Parathyroid adenoma (tissue), 2 donors: ENCODE results near the gene POLR2M.

Experiments used
- H2AFZ ChIP-seq: fragments of 300-600 bp; sonication (generic); one replicate; pipeline ENCODE4 v1.7.0; 2017; ENCODE audit warnings: antibody characterized with exemption, mild to moderate bottlenecking
- H3K27ac ChIP-seq: fragments of 300-600 bp; sonication (generic); one replicate; pipeline ENCODE4 v1.7.0; 2017
- H3K27me3 ChIP-seq: fragments of 300-600 bp; sonication (generic); one replicate; pipeline ENCODE4 v1.7.0; 2017; ENCODE audit warnings: low read length; ENCODE audit not compliant: control insufficient read depth, insufficient read depth
- H3K36me3 ChIP-seq: fragments of 300-600 bp; sonication (generic); one replicate; pipeline ENCODE4 v1.7.0; 2017; ENCODE audit warnings: low read length; ENCODE audit not compliant: control insufficient read depth, insufficient read depth
- H3K4me1 ChIP-seq: fragments of 300-600 bp; sonication (generic); one replicate; pipeline ENCODE4 v1.7.0; 2017; ENCODE audit warnings: control low read depth
- H3K4me2 ChIP-seq: fragments of 300-600 bp; sonication (generic); one replicate; pipeline ENCODE4 v1.7.0; 2017; ENCODE audit warnings: low read length
- H3K4me3 ChIP-seq: fragments of 300-600 bp; sonication (generic); one replicate; pipeline ENCODE4 v1.7.0; 2017; ENCODE audit warnings: low read depth, low read length
- H3K79me2 ChIP-seq: fragments of 300-600 bp; sonication (generic); one replicate; pipeline ENCODE4 v1.7.0; 2017; ENCODE audit warnings: control low read depth
- H3K9ac ChIP-seq: fragments of 300-600 bp; sonication (generic); one replicate; pipeline ENCODE4 v1.7.0; 2017; ENCODE audit warnings: mild to moderate bottlenecking
- H3K9me3 ChIP-seq: fragments of 300-600 bp; sonication (generic); one replicate; pipeline ENCODE4 v1.7.0; 2017; ENCODE audit warnings: low read length; ENCODE audit not compliant: control insufficient read depth
- CTCF ChIP-seq: fragments of 300-600 bp; sonication (generic); IDR thresholded peaks from one replicate; pipeline ENCODE4 v1.7.0; 2017; ENCODE audit warnings: antibody characterized with exemption, mild to moderate bottlenecking
- donor health status: primary hyperparathyroidism.

Gene POLR2M

GRCh38 chr15:57732526-57733331 is 26.2 kb downstream of the POLR2M start:
- H3K27me3 ChIP-seq = no peaks in the 10 kb centered on the region
- TF ChIP-seq CTCF = peak; percentile 71
- H3K4me1 ChIP-seq = peaks cover 6% of the 10 kb centered on the region
- peak overlapping the region; percentile 48 for H2AFZ ChIP-seq
- H3K36me3 ChIP-seq = no peaks in the 10 kb centered on the region
- no peak overlapping the region for H3K4me3 ChIP-seq
- no peaks in the 10 kb centered on the region for H3K79me2 ChIP-seq
- no peaks in the 10 kb centered on the region for H3K9me3 ChIP-seq
- no peak overlapping the region for H3K27ac ChIP-seq
- peak overlapping the region; percentile 21 for H3K4me2 ChIP-seq
- no peak overlapping the region for H3K9ac ChIP-seq

- H3K36me3 ChIP-seq = no peaks in the 10 kb centered on the region
- no peak overlapping the region for H2AFZ ChIP-seq
- TF ChIP-seq CTCF = no peak
- H3K27me3 ChIP-seq = no peaks in the 10 kb centered on the region
- no peak overlapping the region for H3K4me2 ChIP-seq
- no peaks in the 10 kb centered on the region for H3K9me3 ChIP-seq
- H3K79me2 ChIP-seq = no peaks in the 10 kb centered on the region
- H3K9ac ChIP-seq = no peak overlapping the region
- H3K4me1 ChIP-seq = peaks cover 6% of the 10 kb centered on the region
- no peak overlapping the region for H3K4me3 ChIP-seq
- H3K27ac ChIP-seq = no peak overlapping the region
Observed at GRCh38 chr15:57734860-57735259, 28.3 kb downstream of the POLR2M start.

- no peak overlapping the region for H3K27ac ChIP-seq
- no peaks in the 10 kb centered on the region for H3K36me3 ChIP-seq
- H3K27me3 ChIP-seq = no peaks in the 10 kb centered on the region
- H3K4me3 ChIP-seq = no peak overlapping the region
- no peak for TF ChIP-seq CTCF
- no peaks in the 10 kb centered on the region for H3K79me2 ChIP-seq
- peaks cover 6% of the 10 kb centered on the region for H3K4me1 ChIP-seq
- H3K9ac ChIP-seq = no peak overlapping the region
- no peaks in the 10 kb centered on the region for H3K9me3 ChIP-seq
- H2AFZ ChIP-seq = no peak overlapping the region
- no peak overlapping the region for H3K4me2 ChIP-seq
Observed at GRCh38 chr15:57735431-57735830, 28.9 kb downstream of the POLR2M start.

- Histone ChIP-seq H3K9me3 (no peaks in the 10 kb centered on the region), H3K4me2 (no peak overlapping the region), H3K4me1 (peaks cover 6% of the 10 kb centered on the region), H3K27ac (no peak overlapping the region), H3K4me3 (no peak overlapping the region), H3K9ac (no peak overlapping the region), H3K27me3 (no peaks in the 10 kb centered on the region), H2AFZ (no peak overlapping the region), H3K79me2 (no peaks in the 10 kb centered on the region), H3K36me3 (no peaks in the 10 kb centered on the region)
- no peak for TF ChIP-seq CTCF
Observed at GRCh38 chr15:57735891-57736290, 29.4 kb downstream of the POLR2M start.

- H3K9me3 ChIP-seq = no peaks in the 10 kb centered on the region
Observed at GRCh38 chr15:57736591-57736990, 30.1 kb downstream of the POLR2M start.

More at GRCh38 chr15:57736591-57736990, 30.1 kb downstream of the POLR2M start:
- no peak overlapping the region for H3K4me3 ChIP-seq
- TF ChIP-seq CTCF = no peak
- no peak overlapping the region for H2AFZ ChIP-seq
- H3K36me3 ChIP-seq = no peaks in the 10 kb centered on the region
- no peaks in the 10 kb centered on the region for H3K79me2 ChIP-seq
- no peaks in the 10 kb centered on the region for H3K27me3 ChIP-seq
- no peak overlapping the region for H3K27ac ChIP-seq
- H3K4me1 ChIP-seq = peaks cover 6% of the 10 kb centered on the region
- no peak overlapping the region for H3K9ac ChIP-seq
- H3K4me2 ChIP-seq = no peak overlapping the region
